ENCODE data around the gene MBD3L2.

MBD3L2 gene

DNA sequence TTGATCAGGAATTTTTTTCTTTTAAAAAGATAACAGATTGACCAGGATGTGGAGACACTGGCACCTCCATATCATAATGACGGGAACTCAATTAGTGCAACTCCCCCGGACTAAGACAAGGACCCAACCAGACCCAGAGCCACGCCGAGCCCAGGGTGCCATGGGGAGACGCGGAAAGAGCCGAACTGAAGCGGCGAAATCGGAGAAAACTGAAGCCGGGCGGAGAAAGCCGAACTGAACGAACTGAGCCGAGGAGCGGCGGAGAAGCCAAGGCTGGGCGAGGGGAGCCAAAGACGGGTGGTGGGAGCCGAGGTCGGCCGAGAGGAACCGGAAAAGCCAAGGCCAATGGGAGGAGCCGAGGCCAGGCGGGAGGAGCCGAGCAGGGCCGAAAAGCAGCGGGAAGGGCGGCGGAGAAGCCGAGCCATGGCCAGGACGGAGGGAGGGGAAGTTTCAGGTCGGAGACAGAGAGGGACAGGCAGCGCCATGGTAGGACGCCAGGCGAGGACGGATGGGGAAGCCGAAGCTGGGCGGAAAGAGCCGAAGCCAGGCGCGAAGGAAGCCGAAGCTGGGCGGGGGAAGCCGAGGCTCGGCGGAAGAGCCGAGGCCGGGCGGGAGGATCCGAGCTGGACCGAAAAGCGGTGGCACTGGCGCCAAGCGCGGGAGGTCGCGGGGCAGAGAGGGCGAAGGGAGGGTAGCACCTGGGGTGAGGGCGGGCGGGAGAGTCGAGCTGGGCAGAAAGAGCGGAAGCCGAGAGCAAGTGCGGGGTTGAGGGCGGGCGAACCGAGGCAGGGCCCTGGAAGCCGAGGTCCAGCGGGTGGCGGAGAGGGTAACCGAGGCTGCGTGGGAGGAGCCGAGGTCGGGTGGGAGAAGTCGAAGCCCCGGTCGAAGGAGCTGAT, 49.8 kb downstream of the MBD3L2 start:
- peak overlapping the region; percentile 84 for H3K27ac ChIP-seq
- TF ChIP-seq CTCF (conservative IDR thresholded peaks at IDR 0.05), result no peak

GRCh38 chr19:7099597-7099921, 50.4 kb downstream of the MBD3L2 start:
- no peak for TF ChIP-seq CTCF (conservative IDR thresholded peaks at IDR 0.05)
- peak overlapping the region; percentile 84 for H3K27ac ChIP-seq
